T follicular helper cell (primary cell): ENCODE data around the gene AP3B2.
A peak's percentile ranks its signal among the peaks of the same experiment; 100 is the strongest.

Source experiments
- DNase-seq: peaks from one replicate; pipeline ENCODE4 v3.0.0-alpha.2; 2020; ENCODE audit warnings: low read depth

Gene AP3B2

GRCh38 chr15:82692171-82692570, 17.5 kb downstream of the AP3B2 start:
- no peak for DNase-seq

- DNase-seq: no peak
Observed at GRCh38 chr15:82689147-82689546, 20.5 kb downstream of the AP3B2 start.

DNA sequence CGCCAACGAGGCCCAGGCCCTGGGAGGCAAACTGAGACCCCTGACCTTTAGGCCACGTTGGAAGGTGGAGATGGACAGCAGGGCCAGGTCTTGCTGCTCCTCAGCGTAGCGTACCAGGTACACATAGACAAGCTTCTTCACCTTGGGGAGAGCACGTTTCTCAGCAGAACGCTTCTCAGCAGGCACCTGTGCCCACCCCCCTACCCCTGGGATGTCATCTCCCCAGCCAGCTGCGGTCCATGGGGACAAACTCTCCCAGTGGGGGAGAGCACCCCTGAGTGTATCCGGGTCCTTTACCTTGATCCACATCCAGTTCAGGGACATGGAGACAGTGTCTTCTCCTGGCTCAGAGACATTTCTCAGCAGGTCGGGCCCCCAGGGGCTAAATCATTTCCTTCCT, 21.0 kb downstream of the AP3B2 start:
- no peak for DNase-seq

GRCh38 chr15:82681371-82681770, 28.3 kb downstream of the AP3B2 start:
- no peak for DNase-seq

GRCh38 chr15:82680200-82681102, 29.2 kb downstream of the AP3B2 start:
- DNase-seq: peak; percentile 76

DNA sequence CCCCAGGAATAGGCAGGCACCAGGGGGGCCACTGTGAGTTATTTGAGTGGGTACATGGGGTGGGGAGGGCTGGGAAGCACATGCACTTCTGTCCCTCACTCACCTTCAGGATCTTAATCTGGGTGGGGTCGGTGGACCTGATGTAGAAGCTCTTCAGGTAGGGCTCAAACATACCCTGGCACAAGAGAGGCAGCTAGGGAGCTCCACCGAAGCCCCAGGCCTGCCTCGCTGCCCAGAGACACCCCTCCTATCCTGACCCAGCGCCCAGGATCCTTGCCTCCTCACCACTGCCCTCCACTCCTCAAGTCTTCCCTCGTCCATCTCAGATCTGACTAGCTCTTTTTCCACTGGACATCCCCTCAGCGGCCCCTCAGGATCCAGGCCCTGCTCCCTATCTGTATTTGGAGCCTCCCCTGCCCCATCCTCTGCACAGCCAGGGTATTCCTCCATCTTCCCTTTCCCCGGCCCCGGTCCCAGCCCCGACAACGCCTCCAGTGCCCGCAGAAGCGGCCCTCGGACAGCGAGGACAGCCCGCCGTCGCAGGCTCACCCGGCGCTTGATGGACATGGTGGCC, 30.0 kb downstream of the AP3B2 start:
- DNase-seq: no peak

DNA sequence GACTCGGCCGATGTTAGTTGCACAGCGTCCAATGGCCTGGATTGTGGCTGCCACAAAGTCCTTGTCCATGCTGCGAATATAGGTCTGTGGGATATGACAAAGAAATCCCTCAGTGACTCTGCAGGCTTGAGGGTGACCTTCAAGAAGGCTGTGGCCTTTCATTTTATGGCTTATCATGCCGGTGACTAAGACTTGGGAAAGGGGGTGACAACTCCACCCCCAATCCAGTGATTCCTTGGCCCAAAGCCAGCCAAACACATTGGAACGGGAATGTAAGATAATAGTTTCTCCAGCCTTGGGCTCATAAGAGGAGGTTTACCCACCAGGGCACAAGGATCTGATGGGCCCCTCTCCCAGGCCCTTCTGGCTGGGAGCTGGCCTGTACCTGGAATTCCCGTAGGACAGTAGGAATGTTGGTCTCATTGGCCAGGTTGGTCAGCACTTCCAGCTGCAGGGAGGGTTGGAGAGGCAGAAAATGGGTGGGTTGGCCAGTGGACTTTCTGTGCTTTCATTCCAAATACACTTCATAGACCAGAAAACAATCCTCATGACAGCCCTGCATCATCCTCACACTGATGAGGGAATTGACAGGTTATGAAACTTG, 31.9 kb downstream of the AP3B2 start:
- DNase-seq: no peak

DNA sequence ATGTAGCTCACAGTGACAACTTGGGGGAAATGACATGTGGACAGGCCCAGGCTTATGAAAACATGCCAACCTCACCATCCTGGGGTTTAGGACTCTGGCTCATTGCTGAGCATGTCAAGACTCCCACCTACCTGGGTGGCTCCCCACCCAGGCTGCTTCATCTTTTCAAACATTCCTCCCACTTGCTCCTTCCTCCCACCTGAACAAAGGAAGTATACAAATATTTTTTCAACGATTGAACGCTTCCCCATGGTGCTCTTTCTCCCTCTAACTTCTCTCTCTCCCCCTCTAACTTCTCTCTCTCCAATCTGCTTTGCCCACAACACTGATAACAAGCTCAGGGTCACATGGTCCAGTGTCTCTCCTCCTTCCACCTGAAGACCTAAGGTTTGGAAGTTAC, 34.8 kb downstream of the AP3B2 start:
- DNase-seq: no peak

- DNase-seq: no peak
Observed at GRCh38 chr15:82670699-82671098, 39.0 kb downstream of the AP3B2 start.

GRCh38 chr15:82666606-82667005, 43.1 kb downstream of the AP3B2 start:
- DNase-seq: no peak

DNA sequence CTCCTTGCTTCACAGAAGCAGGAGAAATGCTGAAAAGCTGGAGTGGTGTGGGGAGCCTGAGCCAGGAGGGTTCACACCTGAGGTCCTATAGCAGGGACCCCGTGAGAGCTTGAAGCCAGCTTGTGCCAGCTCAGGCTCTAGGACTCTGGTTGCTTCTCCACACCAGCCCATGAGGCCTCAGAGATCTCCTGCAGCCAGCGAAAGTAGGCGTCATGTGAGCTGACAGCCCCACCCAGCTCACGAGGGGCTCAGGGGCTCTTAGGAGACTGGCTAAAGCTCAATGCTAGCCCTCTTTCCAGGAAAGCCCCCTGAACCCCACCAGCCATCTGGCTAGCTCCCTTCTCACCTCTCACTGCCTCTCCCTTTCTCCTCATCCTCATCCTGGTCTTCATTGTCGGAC, 45.7 kb downstream of the AP3B2 start:
- no peak for DNase-seq

DNA sequence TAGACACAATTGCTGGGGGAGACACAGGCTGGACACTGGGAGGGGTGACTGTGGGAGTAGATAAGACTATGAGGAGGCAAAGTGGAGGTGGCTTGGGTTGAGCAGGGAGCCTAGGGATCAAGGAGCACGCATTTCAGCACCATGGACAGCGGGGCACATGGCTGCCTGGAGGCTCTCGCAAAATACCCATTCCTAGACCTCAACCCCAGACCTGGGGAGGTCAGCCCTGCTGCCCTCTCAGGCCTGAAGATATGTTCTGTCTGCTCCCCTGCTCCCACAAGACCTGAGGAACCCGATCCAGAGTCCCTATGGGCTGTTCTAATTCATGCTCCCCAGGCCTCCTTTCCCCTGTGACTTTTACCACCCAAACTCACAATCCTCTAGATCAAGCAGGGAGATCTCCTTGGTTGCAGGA, 46.5 kb downstream of the AP3B2 start:
- DNase-seq: peak; percentile 27

- DNase-seq: no peak
Observed at GRCh38 chr15:82662641-82663040, 47.0 kb downstream of the AP3B2 start.

- no peak for DNase-seq
Observed at GRCh38 chr15:82660378-82660777, 49.3 kb downstream of the AP3B2 start.

DNA sequence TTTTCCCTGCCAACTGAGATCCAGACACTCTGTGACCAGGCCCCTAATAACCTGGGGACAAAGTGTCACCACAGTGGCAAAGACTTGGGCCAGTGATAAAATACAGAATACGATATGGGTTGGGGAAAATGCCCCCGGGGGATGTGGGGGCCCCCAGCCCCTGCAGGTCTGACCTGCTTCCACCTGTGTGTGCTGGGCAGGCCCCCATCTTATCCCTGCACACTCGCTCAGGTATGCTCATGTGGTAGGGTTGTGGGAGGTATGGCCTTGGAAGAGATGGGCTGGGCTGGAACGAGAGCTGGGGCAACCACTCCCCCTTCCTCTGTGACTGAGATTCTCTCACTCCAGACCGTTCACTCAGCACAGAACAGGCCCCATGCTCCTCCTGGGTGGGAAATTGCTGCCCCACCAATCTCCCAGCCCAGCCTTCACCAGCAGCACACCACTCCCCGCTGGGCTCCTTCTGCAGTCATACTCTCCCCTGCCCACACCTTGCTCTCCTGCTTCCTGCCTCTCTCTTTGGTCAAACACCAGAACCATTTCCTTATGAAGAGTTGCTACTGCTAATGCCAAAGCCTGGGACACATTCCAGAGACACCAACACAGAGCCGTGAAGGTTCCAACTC, 52.9 kb downstream of the AP3B2 start:
- DNase-seq: no peak

DNA sequence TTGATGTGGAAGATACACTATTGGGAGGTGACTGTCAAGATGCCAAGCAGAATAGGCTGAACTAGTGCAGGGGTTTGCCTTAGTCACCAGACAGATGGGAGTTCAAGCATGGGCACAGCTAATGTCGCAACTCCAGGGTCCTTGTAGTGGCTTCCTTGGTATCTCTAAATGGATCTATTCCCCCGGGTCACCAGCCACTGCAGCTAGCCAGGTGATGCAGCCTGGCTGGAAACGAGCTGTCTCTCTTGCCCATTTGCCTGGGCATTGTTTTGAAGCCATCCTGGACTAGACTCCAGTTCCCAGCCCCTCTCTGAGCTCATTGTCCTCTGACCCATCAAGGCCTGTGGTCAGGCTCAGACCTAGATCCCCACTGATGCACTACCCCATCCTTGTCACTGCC, 54.1 kb downstream of the AP3B2 start:
- no peak for DNase-seq

DNA sequence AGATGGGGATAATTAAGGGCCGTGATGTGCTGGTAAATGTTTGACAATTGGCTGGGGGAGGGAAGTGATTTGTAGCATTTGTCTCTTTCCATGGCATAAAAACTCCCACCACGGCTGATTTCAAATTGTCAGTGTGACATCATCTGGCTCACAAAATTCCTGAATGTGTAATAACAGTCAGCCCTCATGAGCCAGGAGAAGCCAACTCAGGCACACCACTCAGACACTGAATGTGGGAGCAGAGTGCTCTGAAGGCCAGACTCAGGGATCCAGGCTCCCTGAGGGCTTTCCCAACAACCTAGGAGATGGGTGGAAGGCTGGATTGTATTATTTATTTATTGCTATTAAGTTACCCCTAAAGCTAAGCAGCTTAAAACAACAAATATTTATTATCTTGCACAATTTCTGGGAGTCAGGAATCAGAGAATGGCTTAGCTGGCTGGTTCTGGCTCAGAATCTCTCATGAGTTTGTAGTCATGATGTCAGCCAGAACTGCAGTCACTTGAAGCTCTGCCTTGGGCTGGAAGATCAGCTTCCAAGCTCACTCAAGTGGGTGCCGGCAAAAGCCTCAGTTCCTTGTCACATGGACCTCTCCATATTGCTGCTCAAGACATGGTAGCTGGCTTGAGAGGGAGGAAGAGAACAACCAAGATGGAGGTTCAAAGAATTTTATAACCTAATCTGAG, 56.0 kb downstream of the AP3B2 start:
- DNase-seq: no peak

DNA sequence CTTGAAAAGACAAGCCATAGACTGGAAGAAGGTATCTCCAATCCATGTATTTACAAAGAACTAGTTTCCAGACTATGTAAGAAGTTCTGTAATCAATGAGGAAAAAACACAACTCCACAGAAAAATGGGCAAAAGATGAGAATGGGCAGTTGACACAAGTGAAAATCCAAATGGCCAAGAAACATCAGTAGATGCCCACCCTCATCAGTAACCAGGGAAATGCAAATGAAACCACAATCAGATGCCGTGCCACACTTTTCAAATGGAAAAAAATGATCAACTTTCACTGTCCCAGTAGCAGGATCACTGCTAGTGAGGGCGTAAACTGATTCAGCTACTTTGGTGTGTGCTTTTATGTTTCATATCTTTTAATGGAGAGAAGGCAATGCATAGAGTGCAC, 58.0 kb downstream of the AP3B2 start:
- DNase-seq: no peak

- no peak for DNase-seq
Observed at GRCh38 chr15:82650046-82650670, 59.5 kb downstream of the AP3B2 start.

GRCh38 chr15:82649226-82649999, 60.3 kb downstream of the AP3B2 start:
- no peak for DNase-seq
